Measurements from ENCODE around the gene SLC25A21.

The SLC25A21 gene

DNA sequence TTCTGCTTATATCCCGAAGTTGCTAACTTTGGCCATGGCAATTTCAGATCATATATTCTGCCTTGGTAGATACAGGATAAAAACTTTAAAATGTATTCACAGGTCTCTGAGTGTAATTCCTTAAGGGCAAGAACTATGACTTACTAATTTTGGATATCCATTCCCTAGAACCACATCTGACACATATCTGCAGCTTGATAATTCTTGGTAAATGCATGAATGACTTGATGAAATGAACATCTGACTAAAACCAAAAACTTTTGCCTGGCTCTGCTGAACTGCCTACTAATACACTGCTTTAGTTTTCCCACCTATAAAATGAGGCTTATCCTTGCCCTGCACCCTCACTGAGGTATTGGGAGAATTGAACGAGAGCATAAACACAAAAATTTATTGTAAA is 32.2 kb downstream of the SLC25A21 start:
- TF ChIP-seq, protein P1, sequence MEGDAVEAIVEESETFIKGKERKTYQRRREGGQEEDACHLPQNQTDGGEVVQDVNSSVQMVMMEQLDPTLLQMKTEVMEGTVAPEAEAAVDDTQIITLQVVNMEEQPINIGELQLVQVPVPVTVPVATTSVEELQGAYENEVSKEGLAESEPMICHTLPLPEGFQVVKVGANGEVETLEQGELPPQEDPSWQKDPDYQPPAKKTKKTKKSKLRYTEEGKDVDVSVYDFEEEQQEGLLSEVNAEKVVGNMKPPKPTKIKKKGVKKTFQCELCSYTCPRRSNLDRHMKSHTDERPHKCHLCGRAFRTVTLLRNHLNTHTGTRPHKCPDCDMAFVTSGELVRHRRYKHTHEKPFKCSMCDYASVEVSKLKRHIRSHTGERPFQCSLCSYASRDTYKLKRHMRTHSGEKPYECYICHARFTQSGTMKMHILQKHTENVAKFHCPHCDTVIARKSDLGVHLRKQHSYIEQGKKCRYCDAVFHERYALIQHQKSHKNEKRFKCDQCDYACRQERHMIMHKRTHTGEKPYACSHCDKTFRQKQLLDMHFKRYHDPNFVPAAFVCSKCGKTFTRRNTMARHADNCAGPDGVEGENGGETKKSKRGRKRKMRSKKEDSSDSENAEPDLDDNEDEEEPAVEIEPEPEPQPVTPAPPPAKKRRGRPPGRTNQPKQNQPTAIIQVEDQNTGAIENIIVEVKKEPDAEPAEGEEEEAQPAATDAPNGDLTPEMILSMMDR (IDR thresholded peaks at IDR 0.05; ENCODE audit: insufficient read depth, low read depth, low read length, missing control alignments): no peak
- DNase-seq (ENCODE audit: low read depth): no peak
- H3K4me3 ChIP-seq (ENCODE audit: low read length): no peak overlapping the region

DNA sequence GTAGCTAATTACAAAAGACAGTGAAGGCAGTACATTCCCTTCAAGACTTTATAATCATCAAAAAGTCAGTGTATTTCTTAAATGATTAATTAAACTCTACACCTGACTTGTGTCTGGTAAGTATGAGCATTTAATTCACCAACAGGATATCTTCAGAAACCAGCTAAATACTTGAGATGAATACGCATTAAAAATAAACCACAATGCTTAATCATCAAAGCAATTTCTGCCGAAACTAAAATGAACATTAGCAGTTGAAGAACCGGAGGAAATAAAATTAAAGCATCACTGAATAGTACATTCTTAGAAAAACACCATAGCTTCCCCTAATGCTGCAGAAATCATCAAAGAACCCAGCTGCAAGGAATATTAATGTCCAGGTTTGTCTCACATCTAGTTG is 32.7 kb downstream of the SLC25A21 start:
- TF ChIP-seq, protein P1 (IDR thresholded peaks at IDR 0.05; ENCODE audit: insufficient read depth, low read depth, low read length, missing control alignments): no peak
- DNase-seq (ENCODE audit: low read depth): peak; percentile 24
- H3K4me3 ChIP-seq (ENCODE audit: low read length): no peak overlapping the region

DNA sequence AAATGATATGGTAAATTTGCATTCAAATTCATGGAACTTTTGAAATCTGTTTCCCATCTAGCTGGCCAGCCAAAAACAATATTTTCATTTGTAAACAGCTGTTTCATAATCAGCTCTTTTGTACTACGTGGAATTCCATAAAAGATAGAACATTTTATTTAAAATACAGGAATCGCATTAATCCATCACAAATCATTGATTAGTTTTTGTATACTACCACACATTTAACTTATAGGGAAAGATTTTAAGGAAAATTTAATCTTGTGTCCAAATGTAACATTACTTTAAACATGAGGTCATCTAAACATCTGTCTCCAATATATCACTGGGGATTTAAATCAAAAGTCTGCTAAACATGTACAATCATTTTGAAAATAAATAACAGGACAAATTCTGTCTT is 33.5 kb downstream of the SLC25A21 start:
- TF ChIP-seq, protein P1 (IDR thresholded peaks at IDR 0.05; ENCODE audit: insufficient read depth, low read depth, low read length, missing control alignments): no peak
- H3K4me3 ChIP-seq (ENCODE audit: low read length): no peak overlapping the region
- DNase-seq (ENCODE audit: low read depth): no peak

DNA sequence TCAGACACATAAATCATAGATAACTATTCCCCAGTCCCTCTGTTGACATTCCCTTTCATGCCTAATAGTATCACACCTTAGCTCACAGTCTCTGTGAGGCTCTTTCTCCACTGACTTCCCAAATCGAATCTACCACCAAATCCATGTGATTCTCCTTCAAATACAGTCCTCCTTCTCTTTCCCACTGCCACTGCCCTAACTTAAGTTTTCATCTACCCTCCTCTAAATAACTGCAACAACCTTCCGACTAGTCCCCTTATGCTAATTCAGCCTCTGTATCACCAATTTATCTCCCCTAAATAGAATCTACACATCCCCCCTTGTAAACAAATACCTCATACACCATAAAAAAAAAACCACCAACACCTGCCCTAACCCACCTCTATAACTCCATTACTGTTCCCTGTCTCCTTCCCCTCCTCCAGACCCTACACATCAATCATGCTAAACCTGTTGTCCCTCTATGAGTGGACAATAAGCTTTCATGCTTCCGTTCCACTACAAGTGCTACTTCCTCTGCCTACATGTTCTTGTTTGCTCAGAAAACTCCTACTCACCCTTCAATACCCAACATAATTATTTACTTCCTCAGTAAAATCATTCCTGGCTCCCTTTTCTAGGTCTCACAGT is 39.0 kb downstream of the SLC25A21 start:
- no peak overlapping the region for H3K4me3 ChIP-seq (ENCODE audit: low read length)
- DNase-seq (ENCODE audit: low read depth): no peak
- TF ChIP-seq, protein P1 (IDR thresholded peaks at IDR 0.05; ENCODE audit: insufficient read depth, low read depth, low read length, missing control alignments): no peak

DNA sequence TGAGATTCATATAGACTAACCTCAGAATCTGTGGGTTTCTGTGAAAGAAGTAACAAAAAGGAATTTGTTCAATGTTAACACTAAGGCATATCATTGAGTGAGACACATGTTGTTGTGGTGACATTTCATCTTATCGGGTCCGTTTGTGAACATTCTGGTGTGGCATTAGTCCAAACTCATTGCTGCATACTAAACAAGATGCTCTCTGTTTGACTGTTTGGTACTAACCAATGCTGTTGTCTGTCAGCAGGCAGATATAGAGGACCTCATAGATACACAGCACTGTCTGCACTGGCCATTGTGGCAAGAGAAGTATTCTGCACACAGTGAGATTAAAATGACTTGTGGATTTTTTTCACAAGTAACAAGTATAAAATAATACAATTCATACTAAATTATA is 41.2 kb downstream of the SLC25A21 start:
- TF ChIP-seq, protein P1 (IDR thresholded peaks at IDR 0.05; ENCODE audit: insufficient read depth, low read depth, low read length, missing control alignments): no peak
- DNase-seq (ENCODE audit: low read depth): no peak
- H3K4me3 ChIP-seq (ENCODE audit: low read length): no peak overlapping the region

DNA sequence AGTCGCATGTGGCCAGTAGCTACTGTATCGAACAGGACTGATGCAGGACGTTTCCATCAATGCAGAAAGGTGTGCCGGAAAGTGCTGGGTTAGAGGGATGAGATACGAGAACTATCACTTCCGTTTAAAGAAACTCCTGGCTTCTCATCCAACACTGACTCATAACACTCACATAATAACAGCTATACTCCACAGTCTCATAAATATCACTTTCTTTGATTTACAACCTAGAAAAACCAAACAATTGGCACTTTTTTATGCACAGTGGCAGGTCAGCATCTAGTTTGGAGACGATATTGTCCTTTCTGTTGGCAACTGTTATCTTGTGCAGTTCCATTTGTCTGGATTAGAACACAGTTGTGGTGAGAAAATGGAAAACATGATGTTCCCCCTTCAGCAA is 43.4 kb downstream of the SLC25A21 start:
- no peak overlapping the region for H3K4me3 ChIP-seq (ENCODE audit: low read length)
- TF ChIP-seq, protein P1 (IDR thresholded peaks at IDR 0.05; ENCODE audit: insufficient read depth, low read depth, low read length, missing control alignments): no peak
- DNase-seq (ENCODE audit: low read depth): no peak

DNA sequence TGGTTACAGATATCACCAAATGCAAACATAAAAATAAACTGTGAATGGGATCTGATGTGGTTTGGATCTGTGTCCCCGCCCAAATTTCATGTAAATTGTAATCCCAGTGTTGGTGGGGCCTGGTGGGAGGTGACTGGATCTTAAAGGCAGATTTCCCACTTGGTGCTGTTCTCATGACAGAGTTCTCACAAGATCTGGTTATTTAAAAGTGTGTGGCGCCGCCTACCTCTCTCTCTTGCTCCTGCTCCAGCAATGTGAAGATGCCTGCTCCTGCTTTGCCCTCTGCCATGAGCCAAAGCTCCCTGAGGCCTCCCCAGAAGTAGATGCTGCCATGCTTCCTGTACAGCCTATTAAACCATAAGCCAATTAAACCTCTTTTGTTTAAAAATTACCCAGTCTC is 47.8 kb downstream of the SLC25A21 start:
- TF ChIP-seq, protein P1 (IDR thresholded peaks at IDR 0.05; ENCODE audit: insufficient read depth, low read depth, low read length, missing control alignments): peak; percentile 37
- peak; percentile 40 for DNase-seq (ENCODE audit: low read depth)
- H3K4me3 ChIP-seq (ENCODE audit: low read length): no peak overlapping the region

All from epithelial cell of esophagus (primary cell).